T1000 (cell line): ENCODE data around the gene SPECC1.
"Not testable (repeated sequence)": the region's sequence is repeated elsewhere in the genome, so short reads cannot be mapped to it uniquely, and the experiment has no call there.

ENCODE experiments used
- DNase-seq: peaks from one replicate; lab custom pipeline; 2025; ENCODE audit warnings: mixed read lengths; lab: John Stamatoyannopoulos, UW

SPECC1 gene

DNA sequence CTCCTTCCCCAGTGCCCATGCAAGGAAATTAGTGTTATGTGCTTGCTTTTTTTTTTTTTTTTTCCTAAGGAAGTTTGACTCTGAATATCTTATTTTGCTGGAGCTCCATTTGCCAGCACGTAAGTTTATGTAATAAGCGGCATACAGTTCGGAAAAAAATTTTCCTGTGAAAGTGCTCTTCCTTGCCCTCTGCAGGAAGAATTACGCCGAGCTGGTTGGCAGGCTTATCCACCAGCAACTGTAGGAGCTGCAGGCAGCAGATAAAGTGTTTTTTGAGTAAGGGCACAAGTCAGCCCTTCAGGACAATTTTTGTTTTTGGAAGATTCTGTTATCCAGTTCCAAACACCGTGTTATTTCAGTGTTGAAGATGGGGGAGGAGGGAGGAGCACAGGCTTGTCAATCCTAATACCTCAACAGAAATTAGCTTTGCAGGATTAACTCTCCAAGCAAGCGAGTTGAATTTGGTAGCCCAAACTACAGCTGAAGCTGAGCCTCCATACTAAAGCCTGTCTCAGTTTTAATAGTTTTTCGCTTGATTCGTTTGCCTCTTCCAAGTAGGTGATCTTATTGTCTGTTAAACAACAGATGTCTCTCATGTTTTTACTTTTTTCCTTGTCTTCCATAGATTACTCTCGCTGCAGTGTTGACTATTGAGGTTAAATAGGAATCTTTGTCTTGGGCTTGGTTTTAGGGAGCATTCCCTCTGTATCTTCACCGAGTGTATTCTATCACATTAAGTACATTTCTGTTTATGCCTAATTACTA lies 1.1 kb downstream of the SPECC1 start:
- no peak for DNase-seq

DNA sequence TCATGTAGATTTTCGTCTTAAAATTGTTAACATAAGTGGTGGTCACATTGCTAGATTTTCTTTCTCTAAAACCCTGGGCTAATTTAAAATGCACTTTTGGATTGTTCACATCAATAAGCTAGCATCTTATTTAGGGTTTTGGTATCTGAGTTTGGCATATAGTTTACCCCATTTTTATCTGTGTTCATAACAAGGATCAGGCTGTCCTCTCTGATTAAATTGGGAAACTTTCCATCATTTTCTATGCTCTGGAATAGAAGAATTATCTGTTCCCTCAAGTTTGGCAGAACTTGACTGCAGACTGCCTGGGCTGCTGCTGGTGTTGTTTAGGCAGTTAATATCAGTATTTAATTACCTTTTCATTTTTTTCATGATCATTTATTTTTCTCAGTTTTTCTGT lies 1.8 kb downstream of the SPECC1 start:
- no peak for DNase-seq

DNA sequence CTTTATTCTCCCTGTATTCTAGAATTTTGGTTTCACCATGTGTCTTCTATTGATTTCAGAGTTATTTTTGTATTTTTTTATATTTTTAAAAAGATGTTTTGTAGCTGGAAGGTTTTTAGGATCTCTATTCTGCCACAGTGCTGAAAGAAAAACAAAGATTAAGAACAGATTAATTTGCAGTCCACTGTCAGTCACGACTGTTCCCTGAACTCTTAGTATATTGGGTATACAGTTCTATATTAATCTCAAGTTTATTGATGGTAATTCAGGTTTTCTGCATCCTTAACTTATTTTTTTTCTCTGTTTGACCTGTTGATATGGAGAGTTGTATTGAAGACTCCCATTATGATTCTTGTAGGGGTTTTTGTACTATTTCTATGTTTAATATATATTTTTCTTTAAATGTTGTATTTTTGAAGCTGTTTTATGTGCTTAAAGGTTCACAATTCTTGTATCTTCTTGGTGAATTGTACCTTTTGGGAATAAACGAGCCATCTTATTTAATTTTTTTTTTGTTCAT lies 2.9 kb downstream of the SPECC1 start:
- no peak for DNase-seq

DNA sequence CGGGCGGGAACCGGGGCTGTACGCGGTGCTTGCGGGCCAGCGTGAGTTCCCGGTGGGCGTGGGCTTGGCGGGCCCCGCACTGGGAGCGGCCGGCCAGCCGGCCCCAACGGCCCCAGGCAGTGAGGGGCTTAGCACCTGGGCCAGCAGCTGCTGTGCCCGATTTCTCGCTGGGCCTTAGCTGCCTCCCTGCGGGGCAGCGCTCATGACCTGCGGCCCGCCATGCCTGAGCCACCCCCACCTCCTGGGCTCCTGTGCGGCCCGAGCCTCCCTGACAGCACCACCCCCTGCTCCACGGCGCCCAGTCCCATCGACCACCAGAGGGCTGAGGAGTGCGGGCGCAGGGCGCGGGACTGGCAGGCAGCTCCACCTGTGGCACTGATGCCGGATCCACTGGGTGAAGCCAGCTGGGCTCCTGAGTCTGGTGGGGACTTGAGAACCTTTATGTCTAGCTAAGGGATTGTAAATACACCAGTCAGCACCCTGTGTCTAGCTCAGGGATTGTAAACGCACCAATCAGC lies 7.4 kb downstream of the SPECC1 start:
- not testable (repeated sequence) for DNase-seq

DNA sequence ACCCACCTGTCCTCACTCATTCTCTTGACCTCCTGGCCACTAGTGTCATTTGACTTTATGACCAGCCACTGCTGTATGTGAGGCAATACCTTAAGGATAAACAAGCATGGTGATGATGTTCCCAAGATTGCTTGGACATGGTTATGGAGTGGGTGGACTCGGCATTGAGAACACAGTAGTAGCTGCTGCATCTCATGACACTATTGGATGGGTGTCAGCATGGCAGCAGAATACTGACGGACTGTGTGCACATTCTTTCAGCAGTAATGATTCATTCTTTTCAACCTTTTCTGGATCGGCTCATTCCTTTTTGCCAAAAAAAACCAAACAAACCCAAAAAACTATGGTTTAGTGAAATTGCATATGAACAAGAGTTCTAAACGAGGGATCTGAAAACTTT lies 13.5 kb downstream of the SPECC1 start:
- DNase-seq = no peak

DNA sequence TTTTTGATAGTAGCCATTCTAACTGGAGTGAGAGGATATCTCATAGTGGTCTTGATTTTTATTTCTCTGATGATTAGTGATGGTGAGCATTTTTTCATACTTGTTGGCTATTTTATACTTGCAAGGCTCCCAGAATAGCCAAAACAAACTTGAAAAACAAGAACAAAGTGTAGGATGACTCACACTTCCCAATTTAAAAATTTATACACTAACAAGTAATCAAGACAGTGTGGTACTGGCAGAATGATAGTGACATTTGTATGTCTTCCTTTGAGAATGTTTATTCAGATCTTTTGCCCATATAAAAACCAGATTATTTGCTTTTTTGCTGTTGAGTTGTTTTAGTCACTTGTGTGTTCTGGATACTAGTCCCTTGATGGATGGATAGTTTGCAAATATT lies 17.8 kb downstream of the SPECC1 start:
- no peak for DNase-seq

DNA sequence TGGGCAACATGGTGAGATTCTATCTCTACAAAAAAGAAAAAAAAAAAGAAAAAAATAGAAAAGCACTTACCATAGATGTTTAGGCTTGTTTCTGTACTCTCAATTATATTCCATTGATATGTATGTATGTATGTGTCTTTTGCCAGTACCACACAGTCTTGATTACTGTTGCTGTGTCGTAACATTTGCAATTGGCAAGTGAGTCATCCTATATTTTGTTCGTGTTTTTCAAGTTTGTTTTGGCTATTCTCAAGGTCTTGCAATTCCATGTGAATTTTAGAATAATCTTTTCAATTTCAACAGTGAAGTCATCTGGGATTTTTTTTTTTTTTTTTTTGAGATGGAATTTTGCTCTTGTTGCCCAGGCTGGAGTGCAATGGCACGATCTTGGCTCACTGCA lies 19.3 kb downstream of the SPECC1 start:
- DNase-seq = no peak

DNA sequence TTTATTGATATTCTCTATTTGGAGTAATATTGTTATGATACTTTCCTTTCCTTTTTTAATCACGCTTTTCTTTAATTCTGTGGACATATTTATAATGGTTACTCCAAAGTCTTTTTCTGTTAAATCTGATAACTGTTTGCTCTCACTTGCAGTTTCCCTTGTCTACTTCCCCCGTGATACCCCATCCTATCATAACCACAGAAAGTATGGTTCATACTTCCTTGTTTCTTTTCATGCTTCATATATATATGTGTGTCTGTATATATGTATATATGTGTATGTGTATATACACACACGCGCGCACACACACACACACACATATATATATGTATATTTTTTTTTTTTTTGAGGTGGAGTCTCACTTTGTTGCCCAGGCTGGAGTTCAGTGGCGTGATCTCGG lies 23.5 kb downstream of the SPECC1 start:
- DNase-seq = no peak

DNA sequence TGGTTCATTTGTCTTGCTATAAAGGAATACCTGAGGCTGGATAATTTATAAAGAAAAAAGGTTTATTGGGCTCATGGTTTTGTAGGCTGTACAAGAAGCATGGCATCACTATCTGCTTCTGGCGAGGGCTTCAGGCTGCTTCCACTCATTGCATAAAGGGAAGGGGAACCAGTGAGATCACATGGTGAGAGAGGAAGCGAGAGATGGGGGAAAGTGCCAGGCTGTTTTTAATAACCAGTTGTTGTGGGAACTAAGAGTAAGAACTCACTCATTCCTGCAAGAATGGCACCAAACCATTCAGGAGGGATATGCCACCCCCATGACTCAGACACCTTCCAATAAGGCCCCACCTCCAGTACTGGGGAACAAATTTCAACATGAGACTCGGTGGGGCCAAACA lies 24.3 kb downstream of the SPECC1 start:
- DNase-seq = no peak

- DNase-seq = no peak
These were observed 26.3 kb downstream of the SPECC1 start for GRCh38 chr17:20035501-20035900.

- DNase-seq = not testable (repeated sequence)
These were observed 28.1 kb downstream of the SPECC1 start for GRCh38 chr17:20037286-20037685.

DNA sequence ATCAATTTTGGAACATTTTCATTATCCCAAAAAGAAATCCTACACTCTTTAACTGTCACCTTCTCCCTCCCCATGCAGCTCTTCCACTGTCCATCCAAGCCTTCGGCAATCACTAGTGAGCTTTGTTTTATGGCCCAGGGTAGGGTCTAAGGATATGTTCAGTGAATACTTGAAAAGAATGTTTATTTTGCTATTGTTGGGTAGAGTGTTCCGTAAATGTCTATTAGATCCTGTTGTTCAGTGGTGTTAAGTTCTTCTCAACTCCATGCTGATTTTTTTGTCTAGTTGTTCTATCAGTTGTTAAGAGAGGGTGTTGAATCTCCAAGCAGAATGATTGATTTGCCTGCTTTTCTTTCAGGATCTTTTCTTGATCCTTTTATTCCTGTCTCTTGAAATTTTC lies 29.9 kb downstream of the SPECC1 start:
- no peak for DNase-seq

DNA sequence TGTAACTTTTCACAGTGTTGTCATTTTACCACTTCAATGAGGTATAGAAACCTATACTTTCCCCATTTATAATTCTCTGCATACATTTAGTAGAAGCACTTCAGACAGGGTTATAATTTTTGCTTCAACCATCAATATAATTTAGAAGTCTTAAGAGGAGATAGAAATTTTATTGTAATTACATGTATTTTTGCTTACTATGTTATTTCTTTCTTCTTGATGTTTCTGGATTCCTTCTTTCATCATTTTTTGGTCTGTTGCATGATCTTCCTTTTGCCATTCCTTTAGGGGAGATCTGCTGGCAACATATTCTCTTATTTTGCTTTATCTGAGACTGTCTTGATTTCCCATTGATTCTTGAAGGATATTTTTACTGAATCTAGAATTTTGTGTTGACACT lies 31.1 kb downstream of the SPECC1 start:
- no peak for DNase-seq

DNA sequence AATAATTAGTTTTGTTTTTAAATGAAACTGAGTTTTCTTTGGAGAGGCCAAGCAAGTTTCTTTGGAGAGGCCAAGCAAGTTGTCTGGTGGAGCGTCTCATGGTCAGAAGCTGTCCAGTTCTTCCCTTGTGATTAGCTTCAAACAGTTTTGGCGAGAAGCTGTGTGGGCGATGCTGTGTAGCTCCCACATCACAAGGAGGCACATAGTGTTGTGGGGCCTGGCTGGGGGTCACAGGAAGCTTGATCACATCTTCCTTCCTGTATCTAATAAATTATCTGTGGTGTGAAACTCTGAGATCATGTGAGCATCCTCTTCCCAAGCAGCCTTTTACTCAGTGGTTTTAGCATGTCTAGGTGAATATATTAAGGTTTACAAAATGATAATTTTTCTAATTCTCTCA lies 33.9 kb downstream of the SPECC1 start:
- no peak for DNase-seq

GRCh38 chr17:20045476-20045875 lies 36.3 kb downstream of the SPECC1 start:
- DNase-seq = no peak

- no peak for DNase-seq
These were observed 37.5 kb downstream of the SPECC1 start for GRCh38 chr17:20046629-20047028.

DNA sequence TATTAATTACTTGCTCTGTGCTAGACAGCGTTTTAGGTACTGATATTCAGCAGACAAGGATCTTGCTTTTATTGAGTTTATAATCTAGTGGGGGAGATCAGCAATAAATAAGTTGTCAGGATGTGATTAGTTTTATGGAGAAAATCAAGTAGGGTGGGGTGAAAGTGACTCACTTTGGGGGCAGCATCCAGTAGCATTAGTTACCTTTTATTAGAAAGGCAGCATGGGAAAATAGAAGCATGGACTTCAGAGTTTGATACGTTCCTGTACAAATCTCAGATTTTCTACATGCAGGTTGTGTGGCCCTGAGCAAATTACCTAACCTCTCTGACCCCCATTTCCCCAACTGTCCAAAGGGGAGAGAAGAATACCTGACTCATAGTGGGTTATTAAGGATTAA lies 42.5 kb downstream of the SPECC1 start:
- no peak for DNase-seq

- DNase-seq = no peak
These were observed 44.3 kb downstream of the SPECC1 start for GRCh38 chr17:20053361-20053964.

DNA sequence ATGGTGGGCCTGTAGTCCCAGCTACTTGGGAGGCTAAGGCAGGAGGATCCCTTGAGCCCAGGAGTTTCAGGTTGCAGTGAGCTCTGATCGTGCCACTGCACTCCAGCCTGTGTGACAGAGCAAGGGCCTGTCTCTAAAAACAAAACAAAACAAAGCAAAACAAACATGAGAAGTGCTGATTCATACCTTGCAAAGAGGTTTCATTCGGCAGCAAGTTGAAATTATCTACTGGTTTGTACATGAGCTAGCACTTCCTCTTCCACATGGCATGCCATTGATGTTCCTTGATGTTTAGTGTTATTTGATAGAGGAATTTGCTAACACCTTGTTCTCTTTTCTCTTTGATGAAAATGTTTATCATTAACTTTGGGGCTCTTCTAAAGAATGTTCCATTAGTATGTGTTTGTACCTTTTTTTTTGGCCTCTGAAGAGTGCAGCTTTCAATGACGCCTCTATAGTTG lies 50.6 kb downstream of the SPECC1 start:
- no peak for DNase-seq

- peak; percentile 88 for DNase-seq
These were observed 54.8 kb downstream of the SPECC1 start for GRCh38 chr17:20063665-20064648.

- DNase-seq = no peak
These were observed 57.1 kb downstream of the SPECC1 start for GRCh38 chr17:20066253-20066652.

DNA sequence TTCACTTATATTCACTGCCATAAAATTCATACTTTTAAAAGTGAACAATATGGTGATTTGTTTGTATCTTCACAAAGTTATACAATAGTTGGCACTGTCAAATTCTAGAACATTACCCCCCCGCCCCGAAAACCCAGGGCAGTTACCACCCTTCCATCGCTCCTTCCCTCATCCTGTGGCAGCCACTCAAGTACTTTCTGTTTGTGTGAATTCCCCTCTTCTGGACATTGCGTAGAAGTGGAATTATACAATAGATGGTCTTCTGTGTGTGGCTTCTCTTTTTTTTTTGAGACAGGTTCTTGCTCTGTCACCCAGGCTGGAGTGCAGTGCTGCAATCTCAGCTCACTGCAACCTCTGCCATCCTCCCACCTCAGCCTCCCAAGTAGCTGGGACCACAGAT lies 58.6 kb downstream of the SPECC1 start:
- DNase-seq = no peak
